HEK293 (cell line): ENCODE measurements around the gene P4HA3.
A peak's percentile ranks its signal among the peaks of the same experiment; 100 is the strongest.

Experiments
- CTCF ChIA-PET: fragments of 350-600 bp; formaldehyde crosslinking; extraction: SDS; loops from one replicate; lab custom pipeline; 2021; ENCODE audit warnings: antibody characterized with exemption; lab: Yijun Ruan, JAX
- POLR2A ChIA-PET: fragments of 300-600 bp; formaldehyde crosslinking; extraction: SDS; loops from one replicate; lab custom pipeline; 2020; ENCODE audit warnings: antibody characterized with exemption, inconsistent platforms; lab: Yijun Ruan, JAX
- H3K27ac ChIP-seq: fragments of 200-500 bp; sonication (Bioruptor generic); 2 replicates; pipeline ENCODE4 v1.5.1; 2014; ENCODE audit warnings: low read depth, low read length, control low read depth, inconsistent platforms; ENCODE audit errors: extremely low read depth
- H3K36me3 ChIP-seq, 2 experiments: fragments of 200-500 bp in 1 of 2; sonication (Bioruptor generic) in 1 of 2; 1 replicate in 1 of 2; 2 replicates in 1 of 2; pipeline ENCODE4 v1.5.1; 2014 to 2017; ENCODE audit warnings: inconsistent platforms in 2 of 2, low read length in 2 of 2; ENCODE audit not compliant: control insufficient read depth in 2 of 2, insufficient read depth in 1 of 2
- H3K4me1 ChIP-seq: fragments of 200-500 bp; sonication (Bioruptor generic); 2 replicates; pipeline ENCODE4 v1.5.1; 2014; ENCODE audit warnings: mild to moderate bottlenecking, low read length, inconsistent platforms; ENCODE audit not compliant: control insufficient read depth, insufficient read depth
- H3K4me3 ChIP-seq: 2 replicates; pipeline ENCODE4 v1.5.1; 2011; ENCODE audit warnings: low read depth, mild to moderate bottlenecking, control low read depth, low read length, moderate library complexity
- H3K9me3 ChIP-seq: fragments of 200-500 bp; sonication (Bioruptor generic); 2 replicates; pipeline ENCODE4 v1.5.1; 2014; ENCODE audit warnings: low read depth, low read length, inconsistent platforms; ENCODE audit not compliant: control insufficient read depth, insufficient read depth
- BCL11B ChIP-seq: fragments of 450-650 bp; formaldehyde crosslinking; IDR thresholded peaks from 2 replicates; pipeline ENCODE4 v1.5.1; 2016; ENCODE audit warnings: low read depth, missing biosample characterization, missing genetic modification characterization
- GFI1B ChIP-seq: fragments of 450-650 bp; formaldehyde crosslinking; IDR thresholded peaks from 2 replicates; pipeline ENCODE4 v1.5.1; 2016; ENCODE audit warnings: missing biosample characterization, missing genetic modification characterization
- HOXD13 ChIP-seq: sonication (generic); formaldehyde crosslinking; IDR thresholded peaks from 2 replicates; pipeline ENCODE4 v1.8.0; 2022; ENCODE audit warnings: missing genetic modification reagents, borderline replicate concordance
- KLF1 ChIP-seq: fragments of 450-650 bp; formaldehyde crosslinking; IDR thresholded peaks from 2 replicates; pipeline ENCODE4 v1.5.1; 2016; ENCODE audit warnings: missing biosample characterization, missing genetic modification characterization
- KLF9 ChIP-seq: fragments of 450-650 bp; formaldehyde crosslinking; IDR thresholded peaks from 2 replicates; pipeline ENCODE4 v1.5.1; 2016; ENCODE audit warnings: missing biosample characterization, missing genetic modification characterization, low read depth
- REPIN1 ChIP-seq: fragments of 450-650 bp; formaldehyde crosslinking; IDR thresholded peaks from 2 replicates; pipeline ENCODE4 v1.5.1; 2017; ENCODE audit warnings: missing biosample characterization, missing genetic modification characterization, low read depth
- SALL2 ChIP-seq: fragments of 450-650 bp; formaldehyde crosslinking; IDR thresholded peaks from 2 replicates; pipeline ENCODE4 v1.5.0; 2017; ENCODE audit warnings: missing biosample characterization, mild to moderate bottlenecking, missing genetic modification characterization, borderline replicate concordance
- TCF7L2 ChIP-seq: IDR thresholded peaks from 2 replicates; pipeline ENCODE4 v1.6.1; 2011; ENCODE audit warnings: low read depth, mild to moderate bottlenecking, inconsistent platforms, low read length, moderate library complexity, borderline replicate concordance
- ZBTB48 ChIP-seq: fragments of 450-650 bp; formaldehyde crosslinking; IDR thresholded peaks from 2 replicates; pipeline ENCODE4 v1.5.1; 2016; ENCODE audit warnings: missing biosample characterization, missing genetic modification characterization
- ZBTB7A ChIP-seq: fragments of 450-650 bp; formaldehyde crosslinking; IDR thresholded peaks from 2 replicates; pipeline ENCODE4 v1.5.1; 2016; ENCODE audit warnings: low read depth, missing biosample characterization, missing genetic modification characterization
- ZNF114 ChIP-seq: fragments of 450-650 bp; formaldehyde crosslinking; IDR thresholded peaks from 2 replicates; pipeline ENCODE4 v1.5.0; 2017; ENCODE audit warnings: missing biosample characterization, missing genetic modification characterization
- ZNF132 ChIP-seq: fragments of 450-650 bp; formaldehyde crosslinking; IDR thresholded peaks from 2 replicates; pipeline ENCODE4 v1.5.1; 2017; ENCODE audit warnings: missing biosample characterization, missing genetic modification characterization, borderline replicate concordance
- ZNF169 ChIP-seq: fragments of 450-650 bp; formaldehyde crosslinking; IDR thresholded peaks from 2 replicates; pipeline ENCODE4 v1.5.1; 2016; ENCODE audit warnings: missing biosample characterization, missing genetic modification characterization
- ZNF2 ChIP-seq: fragments of 450-650 bp; formaldehyde crosslinking; IDR thresholded peaks from 2 replicates; pipeline ENCODE4 v1.5.1; 2016; ENCODE audit warnings: missing biosample characterization, missing genetic modification characterization
- ZNF221 ChIP-seq: fragments of 450-650 bp; formaldehyde crosslinking; IDR thresholded peaks from 2 replicates; pipeline ENCODE4 v1.5.1; 2017; ENCODE audit warnings: missing biosample characterization, missing genetic modification characterization, borderline replicate concordance
- ZNF311 ChIP-seq: fragments of 450-650 bp; formaldehyde crosslinking; IDR thresholded peaks from 2 replicates; pipeline ENCODE4 v1.5.1; 2017; ENCODE audit warnings: missing biosample characterization, missing genetic modification characterization, borderline replicate concordance
- ZNF366 ChIP-seq: fragments of 450-650 bp; formaldehyde crosslinking; conservative IDR thresholded peaks from 2 replicates; pipeline ENCODE4 v1.5.1; 2016; ENCODE audit warnings: missing biosample characterization, missing genetic modification characterization
- ZNF623 ChIP-seq: fragments of 450-650 bp; formaldehyde crosslinking; IDR thresholded peaks from 2 replicates; pipeline ENCODE4 v1.5.1; 2016; ENCODE audit warnings: missing biosample characterization, missing genetic modification characterization
- ZNF654 ChIP-seq: fragments of 450-650 bp; formaldehyde crosslinking; IDR thresholded peaks from 2 replicates; pipeline ENCODE4 v1.5.1; 2016; ENCODE audit warnings: low read depth, missing biosample characterization, missing genetic modification characterization
- ZNF658 ChIP-seq: fragments of 450-650 bp; formaldehyde crosslinking; IDR thresholded peaks from 2 replicates; pipeline ENCODE4; 2016; ENCODE audit warnings: missing biosample characterization, missing genetic modification characterization
- ZNF660 ChIP-seq: fragments of 450-650 bp; IDR thresholded peaks from 2 replicates; pipeline ENCODE4 v1.5.1; 2018; ENCODE audit warnings: missing biosample characterization, mild to moderate bottlenecking, missing genetic modification characterization
- ZNF664 ChIP-seq: fragments of 450-650 bp; formaldehyde crosslinking; IDR thresholded peaks from 2 replicates; pipeline ENCODE4 v1.5.1; 2016; ENCODE audit warnings: missing biosample characterization, missing genetic modification characterization
- ZNF670 ChIP-seq: fragments of 450-650 bp; formaldehyde crosslinking; IDR thresholded peaks from 2 replicates; pipeline ENCODE4 v1.5.1; 2016; ENCODE audit warnings: missing biosample characterization, missing genetic modification characterization, low read depth
- ZNF76 ChIP-seq: fragments of 450-650 bp; formaldehyde crosslinking; IDR thresholded peaks from 2 replicates; pipeline ENCODE4; 2016; ENCODE audit warnings: low read depth, missing biosample characterization, missing genetic modification characterization, borderline replicate concordance
- ZNF830 ChIP-seq: fragments of 450-650 bp; IDR thresholded peaks from 2 replicates; pipeline ENCODE4 v1.5.0; 2018; ENCODE audit warnings: missing biosample characterization, missing genetic modification characterization, low read depth, mild to moderate bottlenecking, moderate library complexity
- TF ChIP-seq, protein P1 (sequence below): fragments of 450-650 bp; formaldehyde crosslinking; IDR thresholded peaks from 2 replicates; pipeline ENCODE4 v1.5.1; 2016; ENCODE audit warnings: missing biosample characterization, missing genetic modification characterization, borderline replicate concordance
- TF ChIP-seq, protein P2 (sequence below): fragments of 450-650 bp; formaldehyde crosslinking; IDR thresholded peaks from 2 replicates; pipeline ENCODE4 v1.5.1; 2016; ENCODE audit warnings: missing biosample characterization, missing genetic modification characterization

Gene P4HA3

DNA sequence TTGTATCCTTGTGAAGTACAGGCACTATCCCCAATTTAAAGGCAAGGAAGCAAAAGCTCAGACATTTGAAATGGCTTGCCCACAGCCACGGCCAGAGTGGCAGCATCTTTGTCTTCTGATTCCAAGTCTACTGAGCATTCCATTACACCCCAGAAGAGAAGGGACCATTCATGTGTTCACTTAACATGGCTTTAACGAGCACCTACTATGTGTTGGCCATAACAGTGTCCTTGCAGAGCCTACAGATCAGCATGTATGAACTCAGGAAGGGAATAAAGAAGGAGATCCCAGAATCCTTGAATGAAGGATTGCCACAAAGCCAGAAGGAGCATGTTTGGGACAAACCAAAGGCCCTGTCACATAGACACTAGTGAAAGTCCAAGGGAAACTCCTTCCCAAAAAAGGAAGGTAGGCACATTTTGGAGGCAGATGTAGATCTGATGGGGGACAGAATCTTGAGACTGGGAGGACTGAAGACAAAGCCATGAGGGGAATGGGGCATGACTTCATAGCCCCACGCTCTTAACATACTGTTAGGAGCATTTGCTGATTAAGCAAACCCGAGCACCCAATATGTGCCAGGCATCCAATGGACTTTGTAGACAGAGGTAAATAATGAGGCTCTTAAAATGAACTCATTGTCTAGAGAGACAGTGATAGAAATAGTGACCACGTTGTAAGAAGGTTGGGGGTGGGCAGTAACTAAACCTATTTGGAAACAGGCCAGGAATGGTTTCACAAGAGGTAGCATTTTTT, 54.9 kb downstream of the P4HA3 start:
- peaks cover 0 to 33% of the 10 kb centered on the region in 2 experiments; a peak in 1 of 3 replicates for H3K36me3 ChIP-seq
- H3K4me1 ChIP-seq = no peaks in the 10 kb centered on the region
- ChIA-PET POLR2A (interaction anchor here (0.6 to 1.5 kb wide), 3 partner anchors 99 to 193 kb away, joined by 3 to 4 read pairs (median 3); no protein-coding TSS in a partner anchor), CTCF (interaction anchor here (0.7 to 10.0 kb wide), 30 partner anchors 10 to 429 kb away, joined by 3 to 221 read pairs (median 6); partner anchors contain the start of gene PGM2L1)
- H3K9me3 ChIP-seq = no peaks in the 10 kb centered on the region
- H3K27ac ChIP-seq = no peak overlapping the region
- TF ChIP-seq ZBTB48 (tag by site-specific recombination) (no peak), ZNF169 (tag by site-specific recombination) (no peak), ZNF114 (tag by site-specific recombination) (no peak), KLF9 (no peak), KLF1 (tag by site-specific recombination) (no peak), ZNF221 (tag by site-specific recombination) (no peak), ZNF311 (tag by site-specific recombination) (no peak), ZNF670 (tag by site-specific recombination) (no peak), ZNF132 (no peak), BCL11B (tag by site-specific recombination) (no peak), ZNF76 (no peak), ZNF366 (no peak), GFI1B (tag by site-specific recombination) (no peak), HOXD13 (no peak), ZBTB7A (tag by site-specific recombination) (no peak), ZNF658 (tag by site-specific recombination) (no peak), ZNF623 (tag by site-specific recombination) (no peak)
- TF ChIP-seq, protein P1, sequence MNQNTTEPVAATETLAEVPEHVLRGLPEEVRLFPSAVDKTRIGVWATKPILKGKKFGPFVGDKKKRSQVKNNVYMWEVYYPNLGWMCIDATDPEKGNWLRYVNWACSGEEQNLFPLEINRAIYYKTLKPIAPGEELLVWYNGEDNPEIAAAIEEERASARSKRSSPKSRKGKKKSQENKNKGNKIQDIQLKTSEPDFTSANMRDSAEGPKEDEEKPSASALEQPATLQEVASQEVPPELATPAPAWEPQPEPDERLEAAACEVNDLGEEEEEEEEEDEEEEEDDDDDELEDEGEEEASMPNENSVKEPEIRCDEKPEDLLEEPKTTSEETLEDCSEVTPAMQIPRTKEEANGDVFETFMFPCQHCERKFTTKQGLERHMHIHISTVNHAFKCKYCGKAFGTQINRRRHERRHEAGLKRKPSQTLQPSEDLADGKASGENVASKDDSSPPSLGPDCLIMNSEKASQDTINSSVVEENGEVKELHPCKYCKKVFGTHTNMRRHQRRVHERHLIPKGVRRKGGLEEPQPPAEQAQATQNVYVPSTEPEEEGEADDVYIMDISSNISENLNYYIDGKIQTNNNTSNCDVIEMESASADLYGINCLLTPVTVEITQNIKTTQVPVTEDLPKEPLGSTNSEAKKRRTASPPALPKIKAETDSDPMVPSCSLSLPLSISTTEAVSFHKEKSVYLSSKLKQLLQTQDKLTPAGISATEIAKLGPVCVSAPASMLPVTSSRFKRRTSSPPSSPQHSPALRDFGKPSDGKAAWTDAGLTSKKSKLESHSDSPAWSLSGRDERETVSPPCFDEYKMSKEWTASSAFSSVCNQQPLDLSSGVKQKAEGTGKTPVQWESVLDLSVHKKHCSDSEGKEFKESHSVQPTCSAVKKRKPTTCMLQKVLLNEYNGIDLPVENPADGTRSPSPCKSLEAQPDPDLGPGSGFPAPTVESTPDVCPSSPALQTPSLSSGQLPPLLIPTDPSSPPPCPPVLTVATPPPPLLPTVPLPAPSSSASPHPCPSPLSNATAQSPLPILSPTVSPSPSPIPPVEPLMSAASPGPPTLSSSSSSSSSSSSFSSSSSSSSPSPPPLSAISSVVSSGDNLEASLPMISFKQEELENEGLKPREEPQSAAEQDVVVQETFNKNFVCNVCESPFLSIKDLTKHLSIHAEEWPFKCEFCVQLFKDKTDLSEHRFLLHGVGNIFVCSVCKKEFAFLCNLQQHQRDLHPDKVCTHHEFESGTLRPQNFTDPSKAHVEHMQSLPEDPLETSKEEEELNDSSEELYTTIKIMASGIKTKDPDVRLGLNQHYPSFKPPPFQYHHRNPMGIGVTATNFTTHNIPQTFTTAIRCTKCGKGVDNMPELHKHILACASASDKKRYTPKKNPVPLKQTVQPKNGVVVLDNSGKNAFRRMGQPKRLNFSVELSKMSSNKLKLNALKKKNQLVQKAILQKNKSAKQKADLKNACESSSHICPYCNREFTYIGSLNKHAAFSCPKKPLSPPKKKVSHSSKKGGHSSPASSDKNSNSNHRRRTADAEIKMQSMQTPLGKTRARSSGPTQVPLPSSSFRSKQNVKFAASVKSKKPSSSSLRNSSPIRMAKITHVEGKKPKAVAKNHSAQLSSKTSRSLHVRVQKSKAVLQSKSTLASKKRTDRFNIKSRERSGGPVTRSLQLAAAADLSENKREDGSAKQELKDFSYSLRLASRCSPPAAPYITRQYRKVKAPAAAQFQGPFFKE (tag by site-specific recombination) = no peak
- TF ChIP-seq, all 188 proteins: peak for 0
- no peak overlapping the region for H3K4me3 ChIP-seq

DNA sequence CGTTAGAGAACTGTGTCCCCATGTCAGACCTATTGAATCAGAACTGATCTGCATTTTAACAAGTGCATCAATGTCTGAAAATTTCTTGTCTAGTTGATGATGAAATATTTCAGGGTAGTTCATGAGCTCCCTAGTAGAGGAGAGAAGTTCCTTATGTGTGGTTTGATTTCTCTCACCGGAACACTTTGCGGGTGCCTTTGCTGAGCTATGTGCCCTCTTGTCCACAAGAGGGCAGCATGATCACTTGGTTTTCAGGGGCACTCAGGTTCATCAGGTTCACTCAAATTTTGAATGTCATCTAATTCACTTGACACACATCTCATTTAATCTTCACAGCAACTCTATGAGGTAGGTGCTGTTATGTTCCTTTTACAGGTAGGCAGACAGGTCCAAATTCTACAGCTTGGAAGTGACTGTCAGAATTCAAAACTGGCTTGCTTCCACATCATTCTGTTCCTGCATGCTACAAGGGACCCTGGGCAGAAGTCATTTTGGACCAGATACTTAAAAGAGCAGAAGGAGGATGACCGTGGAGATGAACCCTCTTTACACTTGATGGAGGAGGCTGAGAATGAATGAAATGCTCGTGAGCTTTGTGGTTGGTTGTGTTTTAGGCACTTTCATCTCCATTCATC, 55.6 kb downstream of the P4HA3 start:
- no peaks in the 10 kb centered on the region for H3K4me1 ChIP-seq
- ChIA-PET POLR2A (interaction anchor here (0.6 to 1.5 kb wide), 3 partner anchors 100 to 194 kb away, joined by 3 to 4 read pairs (median 3); no protein-coding TSS in a partner anchor), CTCF (interaction anchor here (0.6 to 10.0 kb wide), 45 partner anchors 10 to 430 kb away, joined by 3 to 221 read pairs (median 5); partner anchors contain the start of gene PGM2L1)
- H3K4me3 ChIP-seq = no peak overlapping the region
- H3K9me3 ChIP-seq = no peaks in the 10 kb centered on the region
- no peak overlapping the region for H3K27ac ChIP-seq
- peaks cover 0 to 40% of the 10 kb centered on the region in 2 experiments; a peak in 1 of 3 replicates for H3K36me3 ChIP-seq
- TF ChIP-seq ZNF664 (tag by site-specific recombination) (peak; percentile 98), REPIN1 (tag by site-specific recombination) (no peak), ZNF830 (tag by site-specific recombination) (no peak), ZNF660 (tag by site-specific recombination) (peak; percentile 51; the same call in 1 of the 2 replicates), ZNF2 (tag by site-specific recombination) (peak; percentile 37; the same call in 1 of the 2 replicates), TCF7L2 (no peak), SALL2 (tag by site-specific recombination) (no peak), ZNF654 (tag by site-specific recombination) (peak; percentile 81)
- TF ChIP-seq, protein P2, sequence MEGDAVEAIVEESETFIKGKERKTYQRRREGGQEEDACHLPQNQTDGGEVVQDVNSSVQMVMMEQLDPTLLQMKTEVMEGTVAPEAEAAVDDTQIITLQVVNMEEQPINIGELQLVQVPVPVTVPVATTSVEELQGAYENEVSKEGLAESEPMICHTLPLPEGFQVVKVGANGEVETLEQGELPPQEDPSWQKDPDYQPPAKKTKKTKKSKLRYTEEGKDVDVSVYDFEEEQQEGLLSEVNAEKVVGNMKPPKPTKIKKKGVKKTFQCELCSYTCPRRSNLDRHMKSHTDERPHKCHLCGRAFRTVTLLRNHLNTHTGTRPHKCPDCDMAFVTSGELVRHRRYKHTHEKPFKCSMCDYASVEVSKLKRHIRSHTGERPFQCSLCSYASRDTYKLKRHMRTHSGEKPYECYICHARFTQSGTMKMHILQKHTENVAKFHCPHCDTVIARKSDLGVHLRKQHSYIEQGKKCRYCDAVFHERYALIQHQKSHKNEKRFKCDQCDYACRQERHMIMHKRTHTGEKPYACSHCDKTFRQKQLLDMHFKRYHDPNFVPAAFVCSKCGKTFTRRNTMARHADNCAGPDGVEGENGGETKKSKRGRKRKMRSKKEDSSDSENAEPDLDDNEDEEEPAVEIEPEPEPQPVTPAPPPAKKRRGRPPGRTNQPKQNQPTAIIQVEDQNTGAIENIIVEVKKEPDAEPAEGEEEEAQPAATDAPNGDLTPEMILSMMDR = peak; percentile 43; the same call in 1 of the 2 replicates
